ENCODE results near the gene NBEAL2. TPM values are rescaled to one million over a fixed set of nuclear protein-coding genes. Genes with fewer than 3 reads are reported as not detected.

NBEAL2 gene
- total RNA-seq, 1 donor from 2014 or later, result 14.8 TPM

GRCh38 chr3:46993986-46994385 lies 14.5 kb downstream of the NBEAL2 start:
- no peaks in the 10 kb centered on the region for H3K79me2 ChIP-seq (ENCODE audit: insufficient read depth, low read length)
- no peak overlapping the region for H3K9ac ChIP-seq (ENCODE audit: low read length)
- no peak overlapping the region for H3K4me3 ChIP-seq (ENCODE audit: insufficient read depth, low read depth, low read length)
- no peak overlapping the region for H2AFZ ChIP-seq (ENCODE audit: low read depth, low read length)
- Mint-ChIP-seq H3K36me3 (ENCODE audit: low read depth, unreplicated experiment) (peaks cover 13% of the 10 kb centered on the region), H3K27ac (ENCODE audit: unreplicated experiment) (no peak overlapping the region), H3K9me3 (ENCODE audit: unreplicated experiment) (peaks cover 2% of the 10 kb centered on the region), H3K27me3 (ENCODE audit: low read depth, unreplicated experiment) (peaks cover 8% of the 10 kb centered on the region), H3K4me3 (ENCODE audit: unreplicated experiment) (no peak overlapping the region), H3K4me1 (ENCODE audit: low read depth, unreplicated experiment) (peaks cover 2% of the 10 kb centered on the region)
- H3K9me3 ChIP-seq (ENCODE audit: insufficient read depth, low read depth, low read length), result no peaks in the 10 kb centered on the region
- H3K27ac ChIP-seq (ENCODE audit: low read depth, low read length), result no peak overlapping the region
- H3K36me3 ChIP-seq (ENCODE audit: insufficient read depth, low read length), result no peaks in the 10 kb centered on the region
- H3K27me3 ChIP-seq (ENCODE audit: insufficient read depth, low read length), result no peaks in the 10 kb centered on the region
- no peak for DNase-seq (ENCODE audit: low read depth)
- H3K4me2 ChIP-seq (ENCODE audit: low read length), result no peak overlapping the region
- no peaks in the 10 kb centered on the region for H3K4me1 ChIP-seq (ENCODE audit: insufficient read depth, low read length)
- FAIRE-seq, result no peak
- no peaks in the 10 kb centered on the region for H4K20me1 ChIP-seq (ENCODE audit: insufficient read depth, low read length)
- TF ChIP-seq EZH2 (IDR thresholded peaks at IDR 0.05; ENCODE audit: insufficient read depth, low read length), result no peak
- TF ChIP-seq CTCF (IDR thresholded peaks at IDR 0.05; ENCODE audit: insufficient read depth, low read depth, low read length), result no peak

- Histone ChIP-seq H3K4me1 (ENCODE audit: insufficient read depth, low read length) (no peaks in the 10 kb centered on the region), H3K4me2 (ENCODE audit: low read length) (no peak overlapping the region), H3K36me3 (ENCODE audit: insufficient read depth, low read length) (no peaks in the 10 kb centered on the region), H4K20me1 (ENCODE audit: insufficient read depth, low read length) (no peaks in the 10 kb centered on the region), H3K79me2 (ENCODE audit: insufficient read depth, low read length) (no peaks in the 10 kb centered on the region), H2AFZ (ENCODE audit: low read depth, low read length) (no peak overlapping the region), H3K4me3 (ENCODE audit: insufficient read depth, low read depth, low read length) (no peak overlapping the region), H3K9ac (ENCODE audit: low read length) (no peak overlapping the region), H3K27ac (ENCODE audit: low read depth, low read length) (no peak overlapping the region), H3K9me3 (ENCODE audit: insufficient read depth, low read depth, low read length) (no peaks in the 10 kb centered on the region), H3K27me3 (ENCODE audit: insufficient read depth, low read length) (no peaks in the 10 kb centered on the region)
- no peak overlapping the region for H3K27ac Mint-ChIP-seq (ENCODE audit: unreplicated experiment)
- H3K36me3 Mint-ChIP-seq (ENCODE audit: low read depth, unreplicated experiment), result peaks cover 10% of the 10 kb centered on the region
- peaks cover 8% of the 10 kb centered on the region for H3K27me3 Mint-ChIP-seq (ENCODE audit: low read depth, unreplicated experiment)
- TF ChIP-seq EZH2 (IDR thresholded peaks at IDR 0.05; ENCODE audit: insufficient read depth, low read length) (no peak), CTCF (IDR thresholded peaks at IDR 0.05; ENCODE audit: insufficient read depth, low read depth, low read length) (no peak)
- no peak for FAIRE-seq
- peaks cover 2% of the 10 kb centered on the region for H3K9me3 Mint-ChIP-seq (ENCODE audit: unreplicated experiment)
- no peak for DNase-seq (ENCODE audit: low read depth)
- H3K4me1 Mint-ChIP-seq (ENCODE audit: low read depth, unreplicated experiment), result peaks cover 2% of the 10 kb centered on the region
- H3K4me3 Mint-ChIP-seq (ENCODE audit: unreplicated experiment), result no peak overlapping the region
Observed at GRCh38 chr3:46994801-46995731, 15.6 kb downstream of the NBEAL2 start.

All from astrocyte (in vitro differentiated cells and primary cell).